ENCODE results near the gene STMND1. TPM values are rescaled to one million over a fixed set of nuclear protein-coding genes. Genes with fewer than 3 reads are reported as not detected.

Gene STMND1
- total RNA-seq, 2 experiments from 2014 or later, result not detected

DNA sequence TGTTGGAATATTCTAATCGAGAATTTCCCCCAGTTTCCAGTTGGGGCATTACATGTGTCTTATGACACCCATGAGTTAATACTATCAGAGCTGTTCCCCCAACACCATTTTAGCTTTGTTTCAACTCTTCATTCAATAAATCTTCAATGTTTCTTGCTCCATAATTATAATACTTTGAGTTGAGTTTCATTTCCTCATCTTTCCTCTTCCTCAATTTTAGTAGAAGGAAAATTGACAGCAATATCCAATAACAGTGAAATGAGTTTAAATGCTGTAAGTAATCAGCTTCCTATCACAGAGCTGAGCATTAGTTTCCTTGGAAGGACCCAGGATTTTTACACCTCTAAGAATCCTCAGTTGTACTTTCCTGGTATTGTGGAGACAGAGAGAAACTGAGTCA, 1.0 kb upstream of the STMND1 start:
- no peak overlapping the region for H3K4me3 Mint-ChIP-seq
- CTCF ChIA-PET, result no interaction called here
- H3K9me3 Mint-ChIP-seq (ENCODE audit: insufficient read depth), result no peaks in the 10 kb centered on the region
- DNase-seq (no peak), ATAC-seq (no peak)
- peaks cover 6% of the 10 kb centered on the region for H3K4me1 Mint-ChIP-seq (ENCODE audit: low read depth)
- H3K27me3 Mint-ChIP-seq (ENCODE audit: low read depth), result peaks cover 37% of the 10 kb centered on the region
- no peaks in the 10 kb centered on the region for H3K36me3 Mint-ChIP-seq (ENCODE audit: low read depth)
- no peak overlapping the region for H3K27ac Mint-ChIP-seq
- POLR2A ChIA-PET, result no interaction called here

DNA sequence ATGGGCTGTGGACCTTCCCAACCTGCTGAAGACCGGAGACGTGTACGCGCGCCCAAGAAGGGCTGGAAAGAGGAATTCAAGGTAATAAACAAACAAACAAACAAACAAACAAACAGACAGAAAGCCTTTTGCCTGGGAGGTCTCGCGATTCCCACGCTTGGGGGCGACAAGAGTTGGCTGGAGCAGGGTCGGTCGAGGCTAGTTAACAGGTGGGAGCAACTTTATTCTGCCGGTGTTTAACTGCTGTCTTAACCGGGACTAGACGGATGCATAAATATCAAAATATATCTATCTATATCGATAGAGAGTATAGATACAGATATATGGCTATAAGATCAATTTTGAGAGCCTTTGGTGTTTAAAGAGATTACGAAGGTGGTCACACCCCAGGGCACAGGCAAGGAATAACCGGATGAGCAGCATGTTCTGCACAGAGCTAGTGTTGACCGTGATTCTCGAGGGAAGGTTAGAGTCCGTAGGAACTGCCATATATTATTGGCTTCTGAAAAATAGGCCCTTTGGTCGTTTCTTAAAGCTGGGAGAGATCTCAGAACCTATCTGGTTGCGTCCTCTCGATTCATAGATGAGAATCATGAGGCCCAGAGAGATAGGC, 514 bp downstream of the STMND1 start:
- no peak overlapping the region for H3K4me3 Mint-ChIP-seq
- H3K4me1 Mint-ChIP-seq (ENCODE audit: low read depth), result peaks cover 6% of the 10 kb centered on the region
- POLR2A ChIA-PET, result no interaction called here
- ATAC-seq (no peak), DNase-seq (no peak)
- H3K27ac Mint-ChIP-seq, result no peak overlapping the region
- no peaks in the 10 kb centered on the region for H3K9me3 Mint-ChIP-seq (ENCODE audit: insufficient read depth)
- no peaks in the 10 kb centered on the region for H3K36me3 Mint-ChIP-seq (ENCODE audit: low read depth)
- CTCF ChIA-PET, result no interaction called here
- peaks cover 37% of the 10 kb centered on the region for H3K27me3 Mint-ChIP-seq (ENCODE audit: low read depth)

DNA sequence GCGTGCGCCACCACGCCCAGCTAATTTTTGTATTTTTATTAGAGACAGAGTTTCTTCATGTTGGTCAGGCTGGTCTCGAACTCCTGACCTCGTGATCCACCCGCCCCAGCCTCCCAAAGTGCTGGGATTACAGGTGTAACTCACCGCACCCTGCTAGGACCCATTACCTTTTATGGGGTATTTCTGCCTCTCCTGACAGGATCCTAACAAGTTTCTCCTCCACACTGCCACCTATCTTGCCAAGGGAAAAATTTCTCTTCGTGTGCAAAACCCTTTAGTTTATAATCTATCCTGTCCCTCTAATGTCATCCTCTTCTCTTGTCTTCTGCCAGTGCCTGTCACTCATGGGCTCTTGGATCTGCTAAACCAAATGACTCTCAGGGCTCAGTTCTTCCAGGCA, 1.9 kb downstream of the STMND1 start:
- POLR2A ChIA-PET, result interaction anchor here (0.6 kb wide), 1 partner anchor 208 kb away, joined by 3 read pairs; no protein-coding TSS in a partner anchor
- H3K9me3 Mint-ChIP-seq (ENCODE audit: insufficient read depth), result no peaks in the 10 kb centered on the region
- H3K27me3 Mint-ChIP-seq (ENCODE audit: low read depth), result peaks cover 36% of the 10 kb centered on the region
- DNase-seq, result no peak
- peaks cover 6% of the 10 kb centered on the region for H3K4me1 Mint-ChIP-seq (ENCODE audit: low read depth)
- H3K27ac Mint-ChIP-seq, result no peak overlapping the region
- CTCF ChIA-PET, result no interaction called here
- no peak for ATAC-seq
- no peak overlapping the region for H3K4me3 Mint-ChIP-seq
- no peaks in the 10 kb centered on the region for H3K36me3 Mint-ChIP-seq (ENCODE audit: low read depth)

DNA sequence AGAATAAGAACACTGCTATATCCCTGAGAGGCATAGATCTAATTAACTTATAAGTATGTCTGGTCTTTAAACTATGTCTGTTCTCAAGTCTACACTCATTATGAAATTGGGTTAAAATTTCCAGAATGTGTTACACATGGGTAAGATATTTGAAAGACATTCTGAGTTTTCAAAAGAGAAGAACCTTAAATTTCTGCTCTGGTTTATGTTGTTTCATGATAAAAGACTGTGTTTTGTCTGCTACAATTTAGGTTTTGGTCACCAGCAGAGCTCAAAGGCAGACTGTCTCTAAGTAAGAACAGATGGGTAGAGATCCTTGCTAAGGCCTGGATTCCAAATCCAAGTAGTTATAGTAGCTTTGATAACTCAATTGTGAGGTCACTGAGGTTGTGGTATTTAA, 6.0 kb downstream of the STMND1 start:
- POLR2A ChIA-PET, result no interaction called here
- Mint-ChIP-seq H3K27ac (no peak overlapping the region), H3K4me3 (no peak overlapping the region), H3K4me1 (ENCODE audit: low read depth) (no peaks in the 10 kb centered on the region), H3K27me3 (ENCODE audit: low read depth) (peaks cover 2% of the 10 kb centered on the region), H3K36me3 (ENCODE audit: low read depth) (no peaks in the 10 kb centered on the region), H3K9me3 (ENCODE audit: insufficient read depth) (no peaks in the 10 kb centered on the region)
- ATAC-seq (no peak), DNase-seq (no peak)
- CTCF ChIA-PET, result no interaction called here

DNA sequence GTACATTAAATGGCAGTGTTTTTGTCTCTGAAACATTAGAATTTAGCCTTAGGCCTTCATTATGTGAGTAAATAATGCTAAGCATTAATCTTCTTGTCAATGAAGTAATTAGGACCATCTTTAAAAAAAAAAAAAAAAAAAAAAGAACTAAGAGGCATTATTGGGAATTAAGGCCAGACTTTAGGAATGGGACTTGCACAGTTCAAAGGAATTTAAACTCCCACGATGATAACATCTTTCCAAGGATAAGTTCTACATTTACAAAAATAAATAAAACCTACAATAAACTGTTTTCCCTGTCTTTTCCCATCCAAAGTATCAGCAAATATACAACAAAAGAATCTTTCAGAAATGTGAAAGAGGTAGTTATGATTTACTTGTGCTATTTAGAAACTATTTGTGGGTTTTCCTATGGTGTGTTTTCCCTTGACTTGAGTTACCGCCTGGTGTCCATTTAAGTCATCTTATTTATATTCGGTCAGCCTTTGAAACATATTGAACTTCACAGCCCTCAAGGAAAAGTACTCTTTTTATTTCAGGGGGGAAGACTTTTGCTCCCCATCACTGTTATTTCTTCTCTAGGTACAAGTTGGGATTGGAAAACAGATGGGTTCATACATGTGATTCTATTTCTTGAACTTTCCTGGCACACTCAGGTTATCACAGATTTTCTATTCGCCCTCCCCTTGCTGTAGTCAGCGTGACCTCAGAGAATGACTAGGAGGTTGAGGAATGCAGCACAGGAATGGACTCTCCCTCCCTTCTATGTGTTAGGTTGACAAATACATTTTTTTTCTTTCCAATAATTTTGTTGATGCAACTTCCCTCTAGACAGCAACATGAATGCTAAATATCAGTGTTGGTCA, 13.6 kb downstream of the STMND1 start:
- no peak overlapping the region for H3K27ac Mint-ChIP-seq
- ChIA-PET CTCF (no interaction called here), POLR2A (no interaction called here)
- no peak overlapping the region for H3K4me3 Mint-ChIP-seq
- H3K36me3 Mint-ChIP-seq (ENCODE audit: low read depth), result no peaks in the 10 kb centered on the region
- ATAC-seq, result no peak
- no peaks in the 10 kb centered on the region for H3K4me1 Mint-ChIP-seq (ENCODE audit: low read depth)
- no peak for DNase-seq
- no peaks in the 10 kb centered on the region for H3K27me3 Mint-ChIP-seq (ENCODE audit: low read depth)
- H3K9me3 Mint-ChIP-seq (ENCODE audit: insufficient read depth), result no peaks in the 10 kb centered on the region

DNA sequence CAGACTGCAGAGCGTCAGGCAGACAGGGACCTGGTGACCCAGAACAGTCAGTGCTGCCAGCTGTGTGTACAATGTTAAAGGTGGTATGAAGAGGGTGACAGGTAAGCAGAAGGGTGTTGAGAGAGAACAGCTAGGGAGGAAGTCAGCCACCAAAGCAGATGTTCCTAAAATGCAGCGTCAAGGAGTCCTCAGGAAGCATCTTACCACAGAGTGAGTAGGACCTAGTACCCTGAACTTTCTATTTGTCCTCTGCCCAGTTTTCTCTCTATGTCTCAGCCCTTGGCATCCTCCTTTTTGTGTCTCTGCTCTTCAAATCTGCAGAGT, 14.2 kb downstream of the STMND1 start:
- Mint-ChIP-seq H3K4me1 (ENCODE audit: low read depth) (no peaks in the 10 kb centered on the region), H3K9me3 (ENCODE audit: insufficient read depth) (no peaks in the 10 kb centered on the region), H3K27ac (no peak overlapping the region), H3K27me3 (ENCODE audit: low read depth) (no peaks in the 10 kb centered on the region), H3K4me3 (no peak overlapping the region), H3K36me3 (ENCODE audit: low read depth) (no peaks in the 10 kb centered on the region)
- ChIA-PET POLR2A (no interaction called here), CTCF (no interaction called here)
- ATAC-seq, result no peak
- DNase-seq, result no peak

DNA sequence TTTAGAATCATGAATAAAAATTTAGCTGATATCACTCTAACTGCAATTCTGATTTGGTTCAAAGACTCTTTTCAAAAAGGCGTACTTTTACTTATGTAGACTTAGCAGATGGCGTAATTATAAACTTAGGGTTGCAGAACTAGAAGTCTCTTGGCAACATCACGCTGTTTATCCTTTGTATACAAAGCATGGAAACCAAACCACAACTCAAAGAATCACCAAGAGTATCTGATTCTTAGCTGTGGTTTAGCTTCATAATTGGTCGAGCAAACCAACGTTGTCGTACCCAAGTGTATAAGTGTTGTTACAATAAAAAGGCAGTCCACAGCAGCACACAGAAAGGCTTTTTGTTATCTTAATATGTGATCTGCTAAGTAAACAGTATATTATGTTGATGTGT, 18.2 kb downstream of the STMND1 start:
- no peaks in the 10 kb centered on the region for H3K9me3 Mint-ChIP-seq (ENCODE audit: insufficient read depth)
- POLR2A ChIA-PET, result no interaction called here
- no peaks in the 10 kb centered on the region for H3K4me1 Mint-ChIP-seq (ENCODE audit: low read depth)
- no peak for DNase-seq
- ATAC-seq, result no peak
- H3K27ac Mint-ChIP-seq, result no peak overlapping the region
- H3K27me3 Mint-ChIP-seq (ENCODE audit: low read depth), result no peaks in the 10 kb centered on the region
- no peaks in the 10 kb centered on the region for H3K36me3 Mint-ChIP-seq (ENCODE audit: low read depth)
- CTCF ChIA-PET, result no interaction called here
- H3K4me3 Mint-ChIP-seq, result no peak overlapping the region

DNA sequence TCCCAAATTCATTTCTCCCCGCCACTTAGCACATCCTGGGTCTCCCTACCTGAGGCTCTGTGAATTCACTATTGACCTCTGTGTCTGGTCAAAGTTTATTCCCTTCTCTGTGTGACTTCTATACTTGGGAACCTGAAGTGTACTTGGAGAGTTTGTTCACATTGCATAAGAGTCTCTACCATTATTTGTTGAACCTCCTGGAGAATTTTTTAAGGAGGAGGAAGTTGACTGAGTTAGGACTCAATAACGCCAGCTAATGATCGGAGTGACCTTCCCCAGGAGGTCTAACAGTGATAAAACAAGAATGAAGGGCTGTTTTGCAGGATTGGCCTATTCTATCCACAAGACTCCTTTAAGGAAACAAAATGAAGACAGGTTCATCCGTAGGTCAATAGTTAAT, 23.6 kb downstream of the STMND1 start:
- CTCF ChIA-PET, result no interaction called here
- Mint-ChIP-seq H3K4me3 (no peak overlapping the region), H3K4me1 (ENCODE audit: low read depth) (no peaks in the 10 kb centered on the region), H3K27me3 (ENCODE audit: low read depth) (no peaks in the 10 kb centered on the region), H3K36me3 (ENCODE audit: low read depth) (no peaks in the 10 kb centered on the region), H3K27ac (no peak overlapping the region), H3K9me3 (ENCODE audit: insufficient read depth) (no peaks in the 10 kb centered on the region)
- ATAC-seq (no peak), DNase-seq (no peak)
- POLR2A ChIA-PET, result no interaction called here

DNA sequence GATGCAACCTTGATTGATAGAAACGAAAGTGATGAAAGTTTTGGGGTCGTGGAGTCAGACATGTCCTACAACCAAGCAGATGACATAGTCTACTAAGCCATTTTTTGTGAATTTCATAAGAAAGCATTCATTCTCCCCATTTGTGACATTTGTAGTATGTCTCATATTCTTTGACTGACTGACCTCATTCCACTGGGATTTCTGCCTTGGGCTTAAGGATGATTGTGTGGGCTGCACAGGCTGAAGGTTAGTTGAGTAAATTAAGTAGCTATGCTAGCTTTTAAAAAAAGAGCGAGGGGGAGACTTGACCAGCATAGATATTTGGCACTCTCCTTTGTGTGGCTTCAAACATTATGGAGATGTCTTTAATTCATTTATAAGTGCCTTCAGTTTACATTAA, 28.9 kb downstream of the STMND1 start:
- Mint-ChIP-seq H3K4me3 (no peak overlapping the region), H3K27ac (no peak overlapping the region), H3K9me3 (ENCODE audit: insufficient read depth) (peaks cover 6% of the 10 kb centered on the region), H3K36me3 (ENCODE audit: low read depth) (no peaks in the 10 kb centered on the region), H3K4me1 (ENCODE audit: low read depth) (no peaks in the 10 kb centered on the region), H3K27me3 (ENCODE audit: low read depth) (no peaks in the 10 kb centered on the region)
- ATAC-seq (no peak), DNase-seq (no peak)
- POLR2A ChIA-PET, result no interaction called here
- CTCF ChIA-PET, result no interaction called here

DNA sequence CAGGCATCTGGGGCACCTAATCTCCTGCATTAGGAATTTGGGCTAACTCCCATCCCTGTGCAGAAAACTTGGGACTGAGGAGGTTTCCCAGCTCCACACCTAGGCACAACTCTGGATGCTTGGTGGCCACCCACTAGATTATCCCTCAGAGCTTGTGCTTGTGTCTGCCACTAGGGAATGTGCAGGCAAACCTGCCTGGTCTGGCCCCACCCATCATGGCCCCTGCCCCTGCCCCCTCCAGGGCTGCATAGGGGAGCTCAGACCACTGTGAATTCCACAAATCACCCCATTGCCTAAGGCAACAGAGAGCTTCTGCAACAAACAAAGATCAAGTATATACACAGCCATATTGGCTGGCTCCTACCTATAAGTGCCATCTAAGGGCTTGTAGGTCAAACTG, 31.1 kb downstream of the STMND1 start:
- DNase-seq (no peak), ATAC-seq (no peak)
- Mint-ChIP-seq H3K9me3 (ENCODE audit: insufficient read depth) (peaks cover 6% of the 10 kb centered on the region), H3K4me3 (no peak overlapping the region), H3K27me3 (ENCODE audit: low read depth) (no peaks in the 10 kb centered on the region), H3K27ac (no peak overlapping the region), H3K36me3 (ENCODE audit: low read depth) (no peaks in the 10 kb centered on the region), H3K4me1 (ENCODE audit: low read depth) (no peaks in the 10 kb centered on the region)
- POLR2A ChIA-PET, result no interaction called here
- CTCF ChIA-PET, result no interaction called here

DNA sequence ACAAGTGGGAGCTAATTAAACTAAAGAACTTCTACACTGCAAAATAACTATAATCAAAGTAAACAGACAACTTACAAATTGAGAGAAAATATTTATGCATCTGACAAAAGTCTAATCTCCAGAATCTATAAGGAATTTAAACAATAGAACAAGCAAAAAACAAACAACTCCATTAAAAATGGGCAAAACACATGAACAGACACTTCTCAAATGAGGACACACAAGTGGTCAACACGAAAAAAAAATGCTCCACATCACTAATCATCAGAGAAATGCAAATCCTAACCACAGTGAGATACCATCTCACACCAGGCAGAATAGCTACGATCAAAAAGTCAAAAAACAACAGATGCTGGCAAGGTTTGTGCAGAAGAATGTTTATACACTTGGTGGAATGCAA, 36.2 kb downstream of the STMND1 start:
- Mint-ChIP-seq H3K36me3 (ENCODE audit: low read depth) (no peaks in the 10 kb centered on the region), H3K4me1 (ENCODE audit: low read depth) (no peaks in the 10 kb centered on the region), H3K9me3 (ENCODE audit: insufficient read depth) (peaks cover 6% of the 10 kb centered on the region), H3K4me3 (no peak overlapping the region), H3K27ac (no peak overlapping the region), H3K27me3 (ENCODE audit: low read depth) (no peaks in the 10 kb centered on the region)
- no peak for DNase-seq
- no peak for ATAC-seq
- POLR2A ChIA-PET, result no interaction called here
- CTCF ChIA-PET, result no interaction called here

DNA sequence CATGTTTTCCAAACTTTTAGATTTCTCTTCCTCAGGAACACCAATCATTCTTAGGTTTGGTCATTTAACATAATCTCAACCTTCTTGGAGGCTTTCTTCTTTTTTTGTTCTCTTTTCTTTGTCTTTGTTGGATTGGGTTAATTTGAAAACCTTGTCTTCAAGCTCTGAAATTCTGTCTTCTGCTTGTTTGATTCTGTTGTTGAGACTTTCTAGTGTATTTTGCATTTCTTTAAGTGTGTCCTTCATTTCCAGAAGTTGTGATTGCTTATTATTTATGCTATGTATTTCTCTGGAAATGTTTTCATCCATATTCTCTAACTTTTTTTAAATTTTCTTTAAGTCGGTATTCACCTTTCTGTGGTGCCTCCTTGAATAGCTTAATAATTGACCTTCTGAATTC, 42.2 kb downstream of the STMND1 start:
- POLR2A ChIA-PET, result no interaction called here

DNA sequence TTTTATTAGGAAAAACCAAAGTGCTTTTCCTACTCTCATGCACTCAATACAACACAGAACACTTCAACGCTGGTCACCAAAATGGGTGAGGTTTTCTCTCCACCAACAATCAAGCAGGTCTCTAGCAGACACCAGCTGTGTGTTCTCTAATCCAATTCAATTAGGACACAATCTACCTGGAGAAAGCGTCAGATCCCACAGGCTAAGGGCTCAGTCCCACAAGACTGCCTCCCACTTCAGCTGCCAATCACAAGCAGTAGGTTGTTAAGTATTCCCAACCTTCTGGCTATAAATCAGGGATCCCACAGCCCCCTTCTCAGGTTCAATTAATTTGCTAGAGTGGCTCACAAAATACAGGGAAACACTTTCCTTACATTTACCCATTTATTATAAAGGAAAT, 47.7 kb downstream of the STMND1 start:
- ATAC-seq, result no peak
- CTCF ChIA-PET, result no interaction called here
- no peaks in the 10 kb centered on the region for H3K4me1 Mint-ChIP-seq (ENCODE audit: low read depth)
- no peaks in the 10 kb centered on the region for H3K27me3 Mint-ChIP-seq (ENCODE audit: low read depth)
- peaks cover 10% of the 10 kb centered on the region for H3K9me3 Mint-ChIP-seq (ENCODE audit: insufficient read depth)
- no peak for DNase-seq
- H3K4me3 Mint-ChIP-seq, result no peak overlapping the region
- no peaks in the 10 kb centered on the region for H3K36me3 Mint-ChIP-seq (ENCODE audit: low read depth)
- H3K27ac Mint-ChIP-seq, result no peak overlapping the region
- POLR2A ChIA-PET, result no interaction called here

More for the DNA sequence above, 42.2 kb downstream of the STMND1 start:
- Mint-ChIP-seq H3K9me3 (ENCODE audit: insufficient read depth) (no peaks in the 10 kb centered on the region), H3K4me3 (no peak overlapping the region), H3K4me1 (ENCODE audit: low read depth) (no peaks in the 10 kb centered on the region), H3K36me3 (ENCODE audit: low read depth) (no peaks in the 10 kb centered on the region), H3K27ac (no peak overlapping the region), H3K27me3 (ENCODE audit: low read depth) (no peaks in the 10 kb centered on the region)
- no peak for DNase-seq
- CTCF ChIA-PET, result interaction anchor here (1.0 kb wide), 1 partner anchor 24 kb away, joined by 3 read pairs; no protein-coding TSS in a partner anchor
- no peak for ATAC-seq
